Pons (tissue), 1 donor: ENCODE results near the gene VPS52.
A peak's percentile ranks its signal among the peaks of the same experiment; 100 is the strongest.

Source experiments
- DNase-seq: peaks from one replicate; pipeline ENCODE4 v3.0.0-alpha.2; 2016; ENCODE audit warnings: low spot score

Gene VPS52

GRCh38 chr6:33271468-33272274, at the start of gene VPS52, which contains the start of gene RPS18:
TSS of gene VPS52 (minus strand) at chr6:33271876. CDS start at chr6:33271675, 201 bp downstream.
TSS of gene RPS18 (plus strand) at chr6:33272075. CDS start at chr6:33272120, 45 bp downstream.
- DNase-seq = peak; percentile 100

GRCh38 chr6:33321227-33321626, 49.6 kb upstream of the VPS52 start:
- no peak for DNase-seq

- no peak for DNase-seq
These were observed 48.9 kb upstream of the VPS52 start for GRCh38 chr6:33320315-33321181.

- no peak for DNase-seq
These were observed 48.3 kb upstream of the VPS52 start for GRCh38 chr6:33319939-33320314.

- no peak for DNase-seq
These were observed 46.9 kb upstream of the VPS52 start for GRCh38 chr6:33318426-33319073.

- peak; percentile 99 for DNase-seq
These were observed 46.2 kb upstream of the VPS52 start, which contains the start of gene ZBTB22 for GRCh38 chr6:33317669-33318425. TSS of gene ZBTB22 (minus strand) at chr6:33317744. CDS start at chr6:33316916, 828 bp downstream.

- no peak for DNase-seq
These were observed 45.7 kb upstream of the VPS52 start for GRCh38 chr6:33317419-33317668.

DNA sequence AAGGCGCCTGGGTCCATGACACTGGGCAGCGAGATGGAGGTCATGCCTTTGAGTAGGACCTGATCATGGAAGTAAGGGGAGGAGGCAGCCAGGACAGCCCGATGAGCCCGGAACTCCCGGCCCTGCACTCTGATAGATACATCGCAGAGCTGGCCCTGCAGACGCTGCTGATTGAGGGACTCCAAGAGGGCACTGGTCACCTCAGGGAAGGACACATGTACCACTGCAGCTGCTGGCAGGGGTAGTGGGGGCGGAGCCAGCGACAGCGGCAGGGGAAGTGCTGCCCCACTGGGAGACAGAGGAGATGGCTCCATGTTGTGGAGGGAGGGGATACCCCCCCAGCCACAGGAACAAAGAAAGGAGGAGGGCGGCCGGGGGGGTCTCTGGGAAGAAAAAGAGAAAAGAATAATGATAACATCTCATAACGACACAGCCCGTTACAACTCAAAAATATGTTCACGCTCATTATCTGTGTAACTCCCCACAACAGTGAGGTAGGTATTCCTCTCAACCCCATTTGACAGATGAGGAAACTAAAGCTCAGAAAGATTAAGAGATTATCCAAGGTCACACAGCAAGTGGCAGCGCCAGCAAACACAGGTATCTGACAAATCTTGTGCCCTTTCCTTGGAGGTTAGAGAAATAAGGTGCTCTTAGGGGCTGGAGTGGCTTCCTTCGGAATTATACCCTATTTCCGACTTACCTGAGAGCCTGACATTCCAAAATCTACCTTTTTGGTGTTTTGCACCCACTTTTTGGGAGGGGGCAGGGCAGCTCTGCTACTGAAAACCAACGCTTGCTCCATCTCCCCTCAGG, 45.1 kb upstream of the VPS52 start:
- peak; percentile 25 for DNase-seq

GRCh38 chr6:33315793-33316602, 44.3 kb upstream of the VPS52 start:
- DNase-seq = no peak

DNA sequence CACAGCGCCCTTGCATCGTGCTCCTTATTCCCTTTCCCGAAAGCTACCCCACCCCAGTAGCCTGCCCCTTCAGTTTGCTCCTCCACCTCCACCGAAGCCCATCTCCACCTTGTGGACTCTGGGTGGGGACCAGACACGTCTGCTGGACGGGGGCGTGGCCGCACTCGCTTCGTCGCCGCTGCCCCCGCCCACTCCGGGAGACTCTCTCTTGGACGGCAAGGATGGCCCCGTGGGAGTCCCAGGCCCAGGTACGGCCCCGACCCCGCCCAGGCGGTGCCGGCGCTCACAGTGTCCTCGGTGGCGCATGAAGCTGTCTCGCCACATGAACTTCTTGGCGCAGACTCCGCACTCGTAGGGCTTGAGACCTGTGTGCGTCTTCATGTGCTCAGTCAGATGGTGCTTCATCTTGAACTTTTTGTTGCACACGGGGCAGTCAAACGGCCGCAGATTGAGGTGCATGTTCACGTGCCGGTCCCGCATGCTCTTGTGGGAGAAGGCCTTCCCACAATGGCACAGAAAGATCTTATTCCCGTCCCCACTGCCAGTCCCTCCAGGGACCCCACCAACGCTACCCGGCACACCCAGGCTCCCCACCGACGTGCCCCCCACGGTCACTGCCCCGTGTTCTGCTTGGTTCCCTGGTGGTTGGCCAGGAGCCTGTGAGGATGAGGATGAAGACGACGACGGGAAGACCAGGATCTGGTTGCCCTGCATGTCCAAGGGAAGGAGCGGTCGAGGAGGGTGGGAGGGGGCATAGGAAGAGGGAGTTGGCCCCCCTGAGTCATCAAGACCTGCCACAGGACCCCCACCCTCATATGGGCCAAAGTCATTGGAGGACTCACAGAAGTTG, 43.5 kb upstream of the VPS52 start:
- no peak for DNase-seq

- DNase-seq = peak; percentile 62
These were observed 42.9 kb upstream of the VPS52 start for GRCh38 chr6:33314515-33314942.

- DNase-seq = peak; percentile 62
These were observed 42.2 kb upstream of the VPS52 start, which contains the start of gene TAPBP for GRCh38 chr6:33313709-33314514. TSS of gene TAPBP (minus strand) at chr6:33314078. CDS start at chr6:33314041, 37 bp downstream.

GRCh38 chr6:33313105-33313708, 41.5 kb upstream of the VPS52 start:
- no peak for DNase-seq

DNA sequence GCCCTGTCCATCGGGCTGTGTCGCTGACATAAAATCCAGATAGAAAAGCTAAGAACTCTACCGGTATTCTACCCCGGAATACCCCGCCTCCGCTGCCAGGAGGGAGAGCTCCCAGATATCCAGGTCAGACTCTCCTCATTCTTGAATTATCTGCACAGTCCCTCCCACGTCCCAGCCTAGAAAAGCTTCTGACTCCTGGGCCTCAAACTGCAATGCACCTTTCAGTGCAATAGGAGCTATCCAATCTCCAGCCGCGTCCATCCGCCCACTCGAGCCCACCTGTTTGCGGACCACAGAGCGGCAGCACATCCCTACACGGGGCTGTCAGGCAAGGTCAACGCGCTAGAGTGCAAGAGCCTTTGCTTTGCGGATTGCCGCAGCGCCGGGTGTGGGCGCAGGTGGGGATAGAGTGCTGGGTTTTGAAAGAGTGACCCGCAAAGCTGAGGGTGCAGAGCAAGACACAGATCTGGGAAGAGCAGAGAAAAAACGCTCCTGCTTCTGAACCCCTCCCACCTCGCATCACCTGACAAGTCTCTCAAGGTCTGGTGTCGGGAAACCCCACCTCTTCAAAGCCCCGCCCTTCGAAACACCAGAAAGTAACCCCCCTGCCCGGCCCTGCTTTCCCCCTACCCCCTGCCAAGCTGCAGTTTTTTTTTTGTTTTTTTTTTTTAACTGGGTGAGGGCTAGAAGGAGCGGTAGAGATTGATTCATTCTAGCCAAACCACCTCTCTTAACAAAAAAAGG, 40.9 kb upstream of the VPS52 start:
- peak; percentile 58 for DNase-seq

DNA sequence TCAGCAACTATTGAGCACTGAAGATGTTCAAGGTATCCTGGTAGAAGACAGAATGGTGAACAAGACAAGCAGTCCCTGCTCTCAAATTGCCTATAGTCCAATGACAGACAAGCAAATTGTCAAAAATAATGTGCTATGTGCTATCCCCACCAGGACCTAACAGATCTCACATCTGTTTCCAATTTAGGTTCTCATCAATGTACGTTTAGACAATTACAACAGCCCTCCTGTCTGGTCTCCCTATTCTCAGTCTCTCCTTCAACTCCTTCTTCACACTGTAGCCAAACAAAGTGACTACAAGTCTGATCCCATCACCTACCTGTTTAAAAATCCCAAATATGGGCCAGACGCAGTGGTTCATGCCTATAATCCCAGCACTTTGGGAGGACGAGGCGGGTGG, 34.7 kb upstream of the VPS52 start:
- DNase-seq = no peak

GRCh38 chr6:33305052-33305451, 33.4 kb upstream of the VPS52 start:
- no peak for DNase-seq

GRCh38 chr6:33304216-33304615, 32.5 kb upstream of the VPS52 start:
- DNase-seq = no peak
